Karpas-422 (cell line): ENCODE measurements around the gene FBXW5. TPM values are rescaled to one million over a fixed set of nuclear protein-coding genes. Genes with fewer than 3 reads are reported as not detected.

Source experiments
- DNase-seq: peaks from one replicate; pipeline ENCODE4 v3.0.0-alpha.2; 2015
- H2AFZ ChIP-seq: fragments of 200-600 bp; sonication (generic); 2 replicates; pipeline ENCODE4 v1.6.1; 2014; ENCODE audit warnings: antibody characterized with exemption, low read length, mixed read lengths
- H3K27ac ChIP-seq: fragments of 200-600 bp; sonication (generic); 2 replicates; pipeline ENCODE4 v1.5.1; 2014; ENCODE audit warnings: mild to moderate bottlenecking, low read length, moderate library complexity
- H3K27me3 ChIP-seq: fragments of 200-600 bp; sonication (generic); 2 replicates; pipeline ENCODE4 v1.6.1; 2014; ENCODE audit warnings: low read length, mixed read lengths
- H3K36me3 ChIP-seq: fragments of 200-600 bp; sonication (generic); 2 replicates; pipeline ENCODE4 v1.6.1; 2014; ENCODE audit warnings: low read length, mixed read lengths; ENCODE audit not compliant: insufficient read depth
- H3K4me1 ChIP-seq: fragments of 200-600 bp; sonication (generic); 2 replicates; pipeline ENCODE4 v1.6.1; 2014; ENCODE audit warnings: mild to moderate bottlenecking, low read length, mixed read lengths
- H3K4me2 ChIP-seq: fragments of 200-600 bp; sonication (generic); 2 replicates; pipeline ENCODE4 v1.6.1; 2014; ENCODE audit warnings: low read length, low read depth, mild to moderate bottlenecking; ENCODE audit not compliant: poor library complexity, severe bottlenecking
- H3K4me3 ChIP-seq: fragments of 200-600 bp; sonication (generic); 2 replicates; pipeline ENCODE4 v1.5.1; 2014; ENCODE audit warnings: mild to moderate bottlenecking, antibody characterized with exemption, low read length, mixed read lengths
- H3K79me2 ChIP-seq: fragments of 200-600 bp; sonication (generic); 2 replicates; pipeline ENCODE4 v1.6.1; 2014; ENCODE audit warnings: mild to moderate bottlenecking, low read length, mixed read lengths
- H3K9ac ChIP-seq: fragments of 200-600 bp; sonication (generic); 2 replicates; pipeline ENCODE4 v1.6.0; 2014; ENCODE audit warnings: low read length
- H3K9me2 ChIP-seq: fragments of 200-600 bp; sonication (generic), shearing (Covaris generic); replicated peaks from 2 replicates; pipeline ENCODE4 v1.6.0; 2014; ENCODE audit warnings: mild to moderate bottlenecking, low read length, moderate library complexity; ENCODE audit not compliant: insufficient read depth
- H3K9me3 ChIP-seq: fragments of 300-700, 200-600 bp; sonication (generic); 2 replicates; pipeline ENCODE4 v1.6.1; 2014; ENCODE audit warnings: low read length, mixed read lengths
- H4K20me1 ChIP-seq: fragments of 200-600 bp; sonication (generic); 2 replicates; pipeline ENCODE4 v1.6.1; 2014; ENCODE audit warnings: mild to moderate bottlenecking, antibody characterized with exemption, low read length, low read depth; ENCODE audit not compliant: insufficient read depth
- total RNA-seq: library from RNA; depleted of rRNA; stranded (reverse); fragments of >200 nt; shearing (Covaris generic); gene quantifications from 2 replicates; pipeline ENCODE4 v1.2.3, GENCODE V29; 2014; ENCODE audit warnings: low replicate concordance

Gene FBXW5
- total RNA-seq, 1 experiment from 2014 or later: 37.3 TPM

GRCh38 chr9:136979769-136980587, 35.4 kb upstream of the FBXW5 start:
- Histone ChIP-seq H2AFZ (no peak overlapping the region), H3K4me3 (no peak overlapping the region), H3K79me2 (no peaks in the 10 kb centered on the region), H3K9ac (no peak overlapping the region), H3K4me2 (no peak overlapping the region), H3K4me1 (no peaks in the 10 kb centered on the region), H3K9me2 (no peaks in the 10 kb centered on the region), H3K9me3 (no peaks in the 10 kb centered on the region), H3K27ac (no peak overlapping the region), H4K20me1 (no peaks in the 10 kb centered on the region), H3K27me3 (no peaks in the 10 kb centered on the region), H3K36me3 (no peaks in the 10 kb centered on the region)
- DNase-seq: no peak

GRCh38 chr9:136978865-136979544, 34.5 kb upstream of the FBXW5 start:
- H3K4me2 ChIP-seq: no peak overlapping the region

DNA sequence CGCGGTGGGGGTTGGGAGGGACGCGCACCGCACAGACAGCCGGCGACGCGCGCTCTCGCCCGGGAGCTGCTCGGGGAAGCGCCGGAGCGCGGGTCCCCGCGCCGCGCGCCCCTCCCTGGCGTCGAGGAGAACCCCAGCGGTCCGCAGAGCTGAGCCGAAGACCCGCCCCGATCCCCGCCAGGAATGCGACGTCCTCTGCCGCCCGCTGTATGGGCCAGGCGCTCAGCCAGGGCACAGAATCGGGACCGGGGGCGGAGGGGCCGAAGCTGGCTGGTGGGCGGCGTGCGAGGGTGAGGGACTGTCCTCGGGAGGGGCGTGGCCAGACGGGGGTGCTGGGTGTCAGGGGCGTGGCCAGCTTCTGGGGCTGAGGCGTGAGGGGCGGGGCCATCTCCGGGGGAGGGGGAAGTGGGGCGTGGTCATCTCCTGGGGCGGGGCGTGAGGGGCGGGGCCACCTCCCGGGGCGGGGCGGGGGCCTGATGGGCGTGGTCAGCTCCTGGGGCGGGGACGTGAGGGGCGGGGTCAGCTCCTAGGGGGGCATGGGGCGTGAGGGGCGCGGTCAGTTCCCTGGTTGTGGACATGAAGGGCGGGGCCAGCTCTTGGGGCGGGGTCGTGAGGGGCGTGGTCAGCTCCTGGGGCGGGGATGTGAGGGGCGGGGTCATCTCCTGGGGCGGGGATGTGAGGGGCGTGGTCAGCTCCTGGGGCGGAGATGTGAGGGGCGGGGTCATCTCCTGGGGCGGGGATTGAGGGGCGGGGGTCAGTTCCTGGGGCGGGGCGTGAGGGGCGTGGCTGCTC, 33.7 kb upstream of the FBXW5 start:
- no peaks in the 10 kb centered on the region for H3K79me2 ChIP-seq
- no peaks in the 10 kb centered on the region for H3K4me1 ChIP-seq
- no peaks in the 10 kb centered on the region for H3K9me3 ChIP-seq
- H2AFZ ChIP-seq: no peak overlapping the region
- no peak overlapping the region for H3K4me3 ChIP-seq
- no peaks in the 10 kb centered on the region for H4K20me1 ChIP-seq
- no peaks in the 10 kb centered on the region for H3K36me3 ChIP-seq
- DNase-seq: peak; percentile 70
- H3K27ac ChIP-seq: no peak overlapping the region
- no peak overlapping the region for H3K9ac ChIP-seq
- H3K9me2 ChIP-seq: no peaks in the 10 kb centered on the region
- no peaks in the 10 kb centered on the region for H3K27me3 ChIP-seq
- no peak overlapping the region for H3K4me2 ChIP-seq

More at GRCh38 chr9:136978865-136979544, 34.5 kb upstream of the FBXW5 start:
- no peak overlapping the region for H3K27ac ChIP-seq
- H3K9me3 ChIP-seq: no peaks in the 10 kb centered on the region
- no peaks in the 10 kb centered on the region for H3K4me1 ChIP-seq
- H2AFZ ChIP-seq: no peak overlapping the region
- H3K36me3 ChIP-seq: no peaks in the 10 kb centered on the region
- DNase-seq: no peak
- H4K20me1 ChIP-seq: no peaks in the 10 kb centered on the region
- H3K79me2 ChIP-seq: no peaks in the 10 kb centered on the region
- H3K27me3 ChIP-seq: no peaks in the 10 kb centered on the region
- no peak overlapping the region for H3K4me3 ChIP-seq
- H3K9me2 ChIP-seq: no peaks in the 10 kb centered on the region
- no peak overlapping the region for H3K9ac ChIP-seq

DNA sequence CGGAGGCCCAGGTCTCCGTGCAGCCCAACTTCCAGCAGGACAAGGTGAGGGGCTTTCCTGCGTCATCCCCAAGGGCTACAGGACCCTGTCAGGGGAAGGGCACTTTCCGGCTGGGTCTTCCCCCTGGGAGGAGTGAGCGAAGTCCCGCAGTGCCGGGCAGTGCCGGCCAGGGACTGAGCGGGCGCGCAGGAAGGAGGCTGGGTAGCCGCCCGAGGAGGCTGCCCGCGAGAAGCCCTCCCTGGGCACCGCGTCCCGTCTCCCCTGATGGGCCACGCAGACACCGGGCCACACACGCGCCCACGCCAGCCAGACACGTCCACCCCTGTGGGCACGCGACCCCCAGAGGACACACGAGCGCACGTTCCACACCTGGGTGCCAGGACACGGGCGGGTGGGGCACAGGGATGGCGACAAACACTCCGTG, 33.1 kb upstream of the FBXW5 start:
- H3K9me2 ChIP-seq: no peaks in the 10 kb centered on the region
- no peaks in the 10 kb centered on the region for H3K79me2 ChIP-seq
- H3K27ac ChIP-seq: no peak overlapping the region
- no peak overlapping the region for H3K4me3 ChIP-seq
- no peaks in the 10 kb centered on the region for H3K36me3 ChIP-seq
- H3K9ac ChIP-seq: no peak overlapping the region
- H2AFZ ChIP-seq: no peak overlapping the region
- H3K9me3 ChIP-seq: no peaks in the 10 kb centered on the region
- no peaks in the 10 kb centered on the region for H4K20me1 ChIP-seq
- no peak for DNase-seq
- H3K4me2 ChIP-seq: no peak overlapping the region
- no peaks in the 10 kb centered on the region for H3K4me1 ChIP-seq
- H3K27me3 ChIP-seq: no peaks in the 10 kb centered on the region

GRCh38 chr9:136977223-136977622, 32.7 kb upstream of the FBXW5 start, which contains the start of gene PTGDS:
PTGDS (plus strand) TSS chr9:136977504; CDS start chr9:136977579, 75 bp downstream.
- H3K4me2 ChIP-seq: no peak within 1 kb of the TSS

DNA sequence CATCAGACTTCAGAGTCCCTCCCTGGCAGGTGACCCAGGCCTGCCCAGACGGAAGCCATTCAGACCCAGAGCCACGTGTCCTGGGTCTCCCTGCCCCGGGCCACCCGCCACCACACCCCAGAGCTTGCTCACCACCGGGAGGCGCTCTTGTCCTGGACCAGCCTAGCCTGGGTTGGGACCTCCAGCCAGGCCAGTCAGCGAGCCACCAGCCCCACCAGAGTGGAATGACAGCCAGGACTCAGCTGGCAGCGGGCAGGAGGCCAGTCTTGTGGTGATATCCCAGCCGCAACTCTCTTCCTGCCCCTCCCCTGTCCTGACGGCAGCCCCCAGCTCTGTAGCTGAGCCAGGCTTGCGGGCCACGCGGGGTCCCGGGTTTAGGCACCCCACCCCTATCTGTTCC, 31.1 kb upstream of the FBXW5 start:
- Histone ChIP-seq H3K4me3 (no peak overlapping the region), H3K4me2 (no peak overlapping the region), H2AFZ (no peak overlapping the region), H3K27ac (no peak overlapping the region), H3K9me3 (no peaks in the 10 kb centered on the region), H4K20me1 (no peaks in the 10 kb centered on the region), H3K79me2 (no peaks in the 10 kb centered on the region), H3K36me3 (no peaks in the 10 kb centered on the region), H3K4me1 (peaks cover under 1% of the 10 kb centered on the region; the same call in 1 of the 2 replicates), H3K27me3 (no peaks in the 10 kb centered on the region), H3K9ac (no peak overlapping the region), H3K9me2 (no peaks in the 10 kb centered on the region)
- DNase-seq: peak; percentile 78

More at GRCh38 chr9:136977223-136977622, 32.7 kb upstream of the FBXW5 start, which contains the start of gene PTGDS:
- H4K20me1 ChIP-seq: no peaks in the 10 kb centered on the region
- H2AFZ ChIP-seq: no peak within 1 kb of the TSS
- H3K4me3 ChIP-seq: no peak within 1 kb of the TSS
- no peak within 1 kb of the TSS for H3K9ac ChIP-seq
- H3K4me1 ChIP-seq: no peaks in the 10 kb centered on the region
- H3K9me2 ChIP-seq: no peaks in the 10 kb centered on the region
- no peaks in the 10 kb centered on the region for H3K9me3 ChIP-seq
- DNase-seq: no peak
- H3K27me3 ChIP-seq: no peaks in the 10 kb centered on the region
- no peaks in the 10 kb centered on the region for H3K36me3 ChIP-seq
- H3K27ac ChIP-seq: no peak within 1 kb of the TSS
- no peaks in the 10 kb centered on the region for H3K79me2 ChIP-seq

DNA sequence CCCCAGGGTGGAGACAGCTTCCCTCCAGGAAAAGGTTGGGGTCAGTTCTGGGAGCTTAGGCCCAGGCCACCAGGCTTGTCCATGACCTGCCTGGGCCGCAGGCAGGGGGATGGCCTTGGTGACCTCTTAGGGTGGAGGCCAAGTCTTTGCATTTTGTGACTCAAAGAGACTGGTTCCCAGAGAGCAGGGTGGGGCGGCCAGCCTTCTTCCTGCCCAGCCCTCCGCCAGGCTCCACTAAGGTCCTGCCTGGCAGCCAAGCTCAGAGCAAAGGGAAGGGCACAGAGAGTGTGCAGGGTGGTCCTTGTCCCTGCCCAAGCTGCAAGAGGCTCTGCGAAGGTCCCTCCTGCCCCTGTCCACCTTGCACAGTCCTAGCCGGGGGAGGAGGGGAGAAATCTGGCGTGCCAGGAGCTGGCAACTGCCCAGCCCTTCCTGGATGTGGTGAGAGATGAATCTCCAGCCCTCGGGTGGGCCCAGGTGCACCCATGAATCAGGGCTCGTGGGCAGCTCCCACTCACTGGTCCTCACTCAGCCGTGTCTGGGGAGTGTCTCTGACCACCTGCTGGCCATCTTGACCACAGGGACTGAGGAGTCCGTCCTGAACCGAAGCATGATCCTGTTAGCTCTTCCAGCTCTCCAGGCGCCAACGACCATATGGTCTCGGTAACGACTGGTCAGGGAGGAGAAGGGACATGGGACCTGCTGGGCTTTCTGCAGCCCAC, 30.4 kb upstream of the FBXW5 start:
- Histone ChIP-seq H3K27ac (no peak overlapping the region), H3K4me2 (no peak overlapping the region), H4K20me1 (no peaks in the 10 kb centered on the region), H3K27me3 (no peaks in the 10 kb centered on the region), H2AFZ (no peak overlapping the region), H3K4me3 (no peak overlapping the region), H3K36me3 (no peaks in the 10 kb centered on the region), H3K9me2 (no peaks in the 10 kb centered on the region), H3K9me3 (no peaks in the 10 kb centered on the region), H3K79me2 (no peaks in the 10 kb centered on the region), H3K4me1 (peaks cover 3% of the 10 kb centered on the region; the same call in 1 of the 2 replicates), H3K9ac (no peak overlapping the region)
- DNase-seq: no peak
